EL (cell line): ENCODE data around the gene KLF13.

Experiments used
- DNase-seq: peaks from one replicate; pipeline ENCODE4 v3.0.0-alpha.2; 2016

Gene KLF13

GRCh38 chr15:31333820-31334219 is 7.2 kb downstream of the KLF13 start:
- no peak for DNase-seq

GRCh38 chr15:31335989-31336592 is 9.5 kb downstream of the KLF13 start:
- DNase-seq, result no peak

GRCh38 chr15:31336593-31337295 is 10.1 kb downstream of the KLF13 start:
- DNase-seq, result no peak

GRCh38 chr15:31337352-31338031 is 10.9 kb downstream of the KLF13 start:
- no peak for DNase-seq

GRCh38 chr15:31338318-31338878 is 11.8 kb downstream of the KLF13 start:
- no peak for DNase-seq

- peak; percentile 59 for DNase-seq
These were observed 12.4 kb downstream of the KLF13 start for GRCh38 chr15:31338879-31339557.

- DNase-seq, result no peak
These were observed 12.9 kb downstream of the KLF13 start for GRCh38 chr15:31339558-31339895.

- DNase-seq, result no peak
These were observed 13.4 kb downstream of the KLF13 start for GRCh38 chr15:31340047-31340446.

GRCh38 chr15:31340592-31340991 is 14.0 kb downstream of the KLF13 start:
- no peak for DNase-seq

- no peak for DNase-seq
These were observed 14.4 kb downstream of the KLF13 start for GRCh38 chr15:31341071-31341470.

- no peak for DNase-seq
These were observed 15.0 kb downstream of the KLF13 start for GRCh38 chr15:31341496-31342195.

GRCh38 chr15:31342381-31342780 is 15.7 kb downstream of the KLF13 start:
- no peak for DNase-seq

- no peak for DNase-seq
These were observed 16.4 kb downstream of the KLF13 start for GRCh38 chr15:31342781-31343626.

- DNase-seq, result no peak
These were observed 17.2 kb downstream of the KLF13 start for GRCh38 chr15:31343831-31344230.

- DNase-seq, result no peak
These were observed 17.6 kb downstream of the KLF13 start for GRCh38 chr15:31344266-31344665.

GRCh38 chr15:31344823-31345605 is 18.4 kb downstream of the KLF13 start:
- no peak for DNase-seq

- DNase-seq, result no peak
These were observed 19.2 kb downstream of the KLF13 start for GRCh38 chr15:31345606-31346366.

- DNase-seq, result no peak
These were observed 19.9 kb downstream of the KLF13 start for GRCh38 chr15:31346367-31347066.
